Mesendoderm (in vitro differentiated cells): ENCODE data around the gene CD19.
A peak's percentile ranks its signal among the peaks of the same experiment; 100 is the strongest.
"Not testable (repeated sequence)": the region's sequence is repeated elsewhere in the genome, so short reads cannot be mapped to it uniquely, and the experiment has no call there.

Experiments
- DNase-seq: peaks from one replicate; pipeline ENCODE4 v3.0.0; 2013
- H2AK5ac ChIP-seq: 2 replicates; pipeline ENCODE4 v1.6.1; 2013; ENCODE audit warnings: low read length, inconsistent platforms
- H2BK120ac ChIP-seq: 2 replicates; pipeline ENCODE4 v1.6.1; 2013; ENCODE audit warnings: low read depth, mild to moderate bottlenecking, low read length, moderate library complexity, mixed read lengths
- H2BK15ac ChIP-seq: replicated peaks from 2 replicates; pipeline ENCODE4 v1.6.1; 2013; ENCODE audit warnings: low read depth, mild to moderate bottlenecking, moderate library complexity
- H2BK5ac ChIP-seq: 2 replicates; pipeline ENCODE4 v1.6.1; 2013; ENCODE audit warnings: low read length, inconsistent platforms
- H3K18ac ChIP-seq: 2 replicates; pipeline ENCODE4 v1.6.1; 2013; ENCODE audit warnings: mild to moderate bottlenecking, low read length, mixed read lengths
- H3K23ac ChIP-seq: one replicate; pipeline ENCODE4 v1.6.1; 2013; ENCODE audit warnings: low read length
- H3K27ac ChIP-seq: 2 replicates; pipeline ENCODE4 v1.5.1; 2013; ENCODE audit warnings: low read depth, mild to moderate bottlenecking, inconsistent platforms, low read length, moderate library complexity
- H3K27me3 ChIP-seq: 2 replicates; pipeline ENCODE4 v1.6.1; 2013; ENCODE audit warnings: low read length, control low read depth, mild to moderate bottlenecking, inconsistent platforms; ENCODE audit not compliant: insufficient read depth, poor library complexity
- H3K36me3 ChIP-seq: 2 replicates; pipeline ENCODE4 v1.6.1; 2013; ENCODE audit warnings: low read length, inconsistent platforms; ENCODE audit not compliant: control insufficient read depth, insufficient read depth
- H3K4ac ChIP-seq: one replicate; pipeline ENCODE4 v1.6.1; 2013; ENCODE audit warnings: low read depth, mild to moderate bottlenecking, low read length, moderate library complexity
- H3K4me1 ChIP-seq: 2 replicates; pipeline ENCODE4 v1.6.1; 2013; ENCODE audit warnings: low read depth, low read length, inconsistent platforms; ENCODE audit not compliant: control insufficient read depth
- H3K4me2 ChIP-seq: 2 replicates; pipeline ENCODE4 v1.6.1; 2013; ENCODE audit warnings: low read length
- H3K4me3 ChIP-seq: 2 replicates; pipeline ENCODE4 v1.5.1; 2013; ENCODE audit warnings: mild to moderate bottlenecking, low read length
- H3K56ac ChIP-seq: one replicate; pipeline ENCODE4 v1.6.1; 2013; ENCODE audit warnings: low read length
- H3K79me1 ChIP-seq: 2 replicates; pipeline ENCODE4 v1.6.1; 2013; ENCODE audit warnings: low read length, inconsistent platforms
- H3K79me2 ChIP-seq: 2 replicates; pipeline ENCODE4 v1.6.1; 2013; ENCODE audit warnings: mild to moderate bottlenecking, low read length; ENCODE audit not compliant: control insufficient read depth, insufficient read depth
- H3K9ac ChIP-seq: 2 replicates; pipeline ENCODE4 v1.6.1; 2013; ENCODE audit warnings: low read length, inconsistent platforms
- H4K5ac ChIP-seq: one replicate; pipeline ENCODE4 v1.6.1; 2013; ENCODE audit warnings: low read length
- H4K8ac ChIP-seq: one replicate; pipeline ENCODE4 v1.6.1; 2013; ENCODE audit warnings: low read depth, mild to moderate bottlenecking, control low read depth, low read length, moderate library complexity
- WGBS: extraction: QIAGEN DNeasy Blood & Tissue Kit; methylation state at CpG from one replicate; pipeline ENCODE4 v1.1.7; 2013; ENCODE audit warnings: low lambda C conversion rate, missing lambda C conversion rate; ENCODE audit not compliant: insufficient coverage; ENCODE audit errors: extremely low coverage; 5-methylcytosine and 5-hydroxymethylcytosine counted together

CD19 gene

GRCh38 chr16:28925386-28926228 is 6.2 kb upstream of the CD19 start:
- no peak overlapping the region for H2BK120ac ChIP-seq
- peak overlapping the region; percentile 93 for H3K4me2 ChIP-seq
- H2AK5ac ChIP-seq: no peak overlapping the region
- peak overlapping the region; percentile 78 for H4K8ac ChIP-seq
- peaks cover 2% of the 10 kb centered on the region for H3K79me1 ChIP-seq
- H3K23ac ChIP-seq: peak overlapping the region; percentile 98
- peak overlapping the region; percentile 84 for H2BK5ac ChIP-seq
- H3K36me3 ChIP-seq: no peaks in the 10 kb centered on the region
- H3K27ac ChIP-seq: peak overlapping the region; percentile 99
- H4K5ac ChIP-seq: no peak overlapping the region
- H3K4me3 ChIP-seq: peak overlapping the region; percentile 82
- H3K27me3 ChIP-seq: no peaks in the 10 kb centered on the region
- peak overlapping the region; percentile 99 for H3K9ac ChIP-seq
- H2BK15ac ChIP-seq: no peak overlapping the region
- WGBS: no CpG with 5 or more reads among the region's 48 CpGs
- H3K79me2 ChIP-seq: no peaks in the 10 kb centered on the region
- H3K18ac ChIP-seq: peak overlapping the region; percentile 57
- peak overlapping the region; percentile 98 for H3K56ac ChIP-seq
- peak overlapping the region; percentile 11 for H3K4ac ChIP-seq
- no peaks in the 10 kb centered on the region for H3K4me1 ChIP-seq
- no peak for DNase-seq

DNA sequence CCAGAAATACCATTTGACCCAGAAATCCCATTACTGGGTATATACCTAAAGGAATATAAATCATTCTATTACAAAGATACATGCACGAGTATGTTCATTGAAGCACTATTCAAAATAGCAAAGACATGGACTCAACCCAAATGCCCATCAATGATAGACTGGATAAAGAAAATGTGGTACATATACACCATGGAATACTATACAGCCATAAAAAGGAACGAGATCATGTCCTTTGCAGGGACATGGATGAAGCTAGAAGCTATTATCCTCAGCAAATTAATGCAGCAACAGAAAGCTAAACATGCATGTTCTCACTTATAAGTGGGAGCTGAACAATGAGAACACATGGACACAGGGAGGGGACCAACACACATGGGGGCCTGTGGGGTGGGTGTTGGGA is 5.5 kb upstream of the CD19 start:
- H4K5ac ChIP-seq, H3K9ac ChIP-seq, H3K4me2 ChIP-seq, H3K27me3 ChIP-seq, H3K36me3 ChIP-seq, H3K4me3 ChIP-seq, H3K79me1 ChIP-seq, H3K23ac ChIP-seq, H3K18ac ChIP-seq, H4K8ac ChIP-seq, H3K56ac ChIP-seq, H2AK5ac ChIP-seq, H2BK15ac ChIP-seq, H3K4ac ChIP-seq, H3K27ac ChIP-seq, H2BK5ac ChIP-seq, DNase-seq, H2BK120ac ChIP-seq, H3K79me2 ChIP-seq, H3K4me1 ChIP-seq: not testable (repeated sequence)
- WGBS: no CpG with 5 or more reads among the region's 2 CpGs

- no peak overlapping the region for H3K9ac ChIP-seq
- H3K36me3 ChIP-seq: no peaks in the 10 kb centered on the region
- no peak for DNase-seq
- no peak overlapping the region for H2BK120ac ChIP-seq
- H3K79me2 ChIP-seq: no peaks in the 10 kb centered on the region
- H3K27me3 ChIP-seq: no peaks in the 10 kb centered on the region
- H3K18ac ChIP-seq: no peak overlapping the region
- H3K4me1 ChIP-seq: no peaks in the 10 kb centered on the region
- WGBS: no CpG with 5 or more reads among the region's 1 CpG
- H2BK15ac ChIP-seq: no peak overlapping the region
- H4K5ac ChIP-seq: no peak overlapping the region
- no peak overlapping the region for H3K23ac ChIP-seq
- no peak overlapping the region for H2BK5ac ChIP-seq
- H3K79me1 ChIP-seq: peaks cover 2% of the 10 kb centered on the region
- H3K4me2 ChIP-seq: no peak overlapping the region
- H4K8ac ChIP-seq: no peak overlapping the region
- no peak overlapping the region for H3K4me3 ChIP-seq
- no peak overlapping the region for H3K4ac ChIP-seq
- H3K56ac ChIP-seq: no peak overlapping the region
- H2AK5ac ChIP-seq: no peak overlapping the region
- no peak overlapping the region for H3K27ac ChIP-seq
These were observed 4.0 kb upstream of the CD19 start for GRCh38 chr16:28927815-28928214.

DNA sequence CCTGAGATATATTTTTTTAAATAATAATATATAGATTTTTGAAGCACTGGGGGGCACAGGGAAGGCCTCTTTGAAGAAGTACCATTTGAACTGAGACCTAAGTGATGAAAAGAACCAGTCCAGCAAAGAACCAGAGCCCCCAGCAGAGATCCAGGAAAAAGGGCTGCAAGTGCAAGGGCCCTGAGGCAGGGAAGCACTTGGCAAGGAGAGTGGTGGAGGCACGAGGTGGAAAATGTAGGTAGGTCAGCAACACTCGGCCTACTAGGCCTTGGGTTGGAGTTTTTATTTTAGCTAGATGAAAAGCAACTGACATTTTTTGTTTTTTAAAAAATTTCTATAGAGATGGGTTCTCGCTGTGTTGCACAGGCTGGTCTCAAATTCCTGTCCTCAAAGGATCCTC is 1.6 kb upstream of the CD19 start:
- H4K5ac ChIP-seq: no peak overlapping the region
- H3K9ac ChIP-seq: no peak overlapping the region
- no peaks in the 10 kb centered on the region for H3K4me1 ChIP-seq
- DNase-seq: no peak
- no peak overlapping the region for H2BK120ac ChIP-seq
- H3K36me3 ChIP-seq: no peaks in the 10 kb centered on the region
- no peaks in the 10 kb centered on the region for H3K27me3 ChIP-seq
- no peak overlapping the region for H3K4me2 ChIP-seq
- H2AK5ac ChIP-seq: no peak overlapping the region
- H3K79me2 ChIP-seq: no peaks in the 10 kb centered on the region
- WGBS: no CpG with 5 or more reads among the region's 3 CpGs
- no peaks in the 10 kb centered on the region for H3K79me1 ChIP-seq
- no peak overlapping the region for H3K18ac ChIP-seq
- no peak overlapping the region for H2BK5ac ChIP-seq
- H3K4me3 ChIP-seq: no peak overlapping the region
- no peak overlapping the region for H3K27ac ChIP-seq
- H2BK15ac ChIP-seq: no peak overlapping the region
- H3K56ac ChIP-seq: no peak overlapping the region
- no peak overlapping the region for H4K8ac ChIP-seq
- H3K23ac ChIP-seq: no peak overlapping the region
- no peak overlapping the region for H3K4ac ChIP-seq

DNA sequence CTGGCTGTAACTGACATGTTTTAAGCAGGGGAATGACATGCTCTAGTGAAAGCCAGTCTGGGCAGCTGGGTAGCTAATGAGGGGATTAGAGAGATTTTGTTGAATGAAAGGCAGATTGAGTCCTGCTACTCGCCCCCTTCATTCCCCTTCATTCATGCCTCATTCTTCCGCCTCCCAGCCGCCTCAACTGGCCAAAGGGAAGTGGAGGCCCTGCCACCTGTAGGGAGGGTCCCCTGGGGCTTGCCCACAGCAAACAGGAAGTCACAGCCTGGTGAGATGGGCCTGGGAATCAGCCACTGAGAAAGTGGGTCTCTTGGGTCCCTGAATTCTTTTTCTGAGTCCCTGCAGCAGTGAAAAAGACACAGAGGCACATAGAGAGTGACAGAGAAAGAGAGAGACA is 1.1 kb upstream of the CD19 start:
- no peak for DNase-seq
- Histone ChIP-seq H2BK120ac (no peak overlapping the region), H4K5ac (no peak overlapping the region), H3K23ac (no peak overlapping the region), H3K4me2 (no peak overlapping the region), H3K4me3 (no peak overlapping the region), H3K4me1 (no peaks in the 10 kb centered on the region), H4K8ac (no peak overlapping the region), H3K4ac (no peak overlapping the region), H3K56ac (peak overlapping the region; percentile 15), H2BK15ac (no peak overlapping the region), H3K27me3 (no peaks in the 10 kb centered on the region), H3K27ac (no peak overlapping the region), H3K79me1 (no peaks in the 10 kb centered on the region), H2AK5ac (no peak overlapping the region), H3K79me2 (no peaks in the 10 kb centered on the region), H3K18ac (no peak overlapping the region), H3K9ac (no peak overlapping the region), H3K36me3 (no peaks in the 10 kb centered on the region), H2BK5ac (no peak overlapping the region)
- WGBS: no CpG with 5 or more reads among the region's 3 CpGs
